GM12865 (cell line): ENCODE results near the gene DUSP12.

Experiments
- DNase-seq: peaks from one replicate; pipeline ENCODE4 v3.0.0; 2010; ENCODE audit warnings: low read depth
- H3K4me3 ChIP-seq: 2 replicates; pipeline ENCODE4 v1.5.1; 2011; ENCODE audit warnings: mild to moderate bottlenecking, low read depth, low read length, control low read depth
- CTCF ChIP-seq: IDR thresholded peaks from 2 replicates; pipeline ENCODE4 v1.5.1; 2011; ENCODE audit warnings: low read length, control low read depth, low read depth, inconsistent platforms; ENCODE audit not compliant: insufficient read depth; ENCODE audit errors: missing control alignments

DUSP12 gene

GRCh38 chr1:161727256-161727924, 22.2 kb upstream of the DUSP12 start:
- TF ChIP-seq CTCF, result no peak
- peak; percentile 70 for DNase-seq
- H3K4me3 ChIP-seq, result peak overlapping the region; percentile 94

GRCh38 chr1:161728376-161729226, 21.0 kb upstream of the DUSP12 start:
- TF ChIP-seq CTCF, result no peak
- H3K4me3 ChIP-seq, result no peak overlapping the region
- peak; percentile 55 for DNase-seq

- DNase-seq, result peak; percentile 76
- no peak for TF ChIP-seq CTCF
- no peak overlapping the region for H3K4me3 ChIP-seq
Measured at GRCh38 chr1:161730050-161730564, 19.5 kb upstream of the DUSP12 start.

GRCh38 chr1:161731241-161731640, 18.3 kb upstream of the DUSP12 start:
- DNase-seq, result no peak
- TF ChIP-seq CTCF, result no peak
- H3K4me3 ChIP-seq, result no peak overlapping the region

GRCh38 chr1:161731981-161732718, 17.4 kb upstream of the DUSP12 start:
- no peak overlapping the region for H3K4me3 ChIP-seq
- DNase-seq, result no peak
- TF ChIP-seq CTCF, result no peak

- TF ChIP-seq CTCF, result no peak
- DNase-seq, result no peak
- H3K4me3 ChIP-seq, result no peak overlapping the region
Measured at GRCh38 chr1:161733526-161733925, 16.1 kb upstream of the DUSP12 start.
